HS-5 (cell line): ENCODE data around the gene APEH.
A peak's percentile ranks its signal among the peaks of the same experiment; 100 is the strongest.

Source experiments
- DNase-seq: peaks from one replicate; pipeline ENCODE4 v3.0.0-alpha.2; 2012; ENCODE audit warnings: low read depth

APEH gene

DNA sequence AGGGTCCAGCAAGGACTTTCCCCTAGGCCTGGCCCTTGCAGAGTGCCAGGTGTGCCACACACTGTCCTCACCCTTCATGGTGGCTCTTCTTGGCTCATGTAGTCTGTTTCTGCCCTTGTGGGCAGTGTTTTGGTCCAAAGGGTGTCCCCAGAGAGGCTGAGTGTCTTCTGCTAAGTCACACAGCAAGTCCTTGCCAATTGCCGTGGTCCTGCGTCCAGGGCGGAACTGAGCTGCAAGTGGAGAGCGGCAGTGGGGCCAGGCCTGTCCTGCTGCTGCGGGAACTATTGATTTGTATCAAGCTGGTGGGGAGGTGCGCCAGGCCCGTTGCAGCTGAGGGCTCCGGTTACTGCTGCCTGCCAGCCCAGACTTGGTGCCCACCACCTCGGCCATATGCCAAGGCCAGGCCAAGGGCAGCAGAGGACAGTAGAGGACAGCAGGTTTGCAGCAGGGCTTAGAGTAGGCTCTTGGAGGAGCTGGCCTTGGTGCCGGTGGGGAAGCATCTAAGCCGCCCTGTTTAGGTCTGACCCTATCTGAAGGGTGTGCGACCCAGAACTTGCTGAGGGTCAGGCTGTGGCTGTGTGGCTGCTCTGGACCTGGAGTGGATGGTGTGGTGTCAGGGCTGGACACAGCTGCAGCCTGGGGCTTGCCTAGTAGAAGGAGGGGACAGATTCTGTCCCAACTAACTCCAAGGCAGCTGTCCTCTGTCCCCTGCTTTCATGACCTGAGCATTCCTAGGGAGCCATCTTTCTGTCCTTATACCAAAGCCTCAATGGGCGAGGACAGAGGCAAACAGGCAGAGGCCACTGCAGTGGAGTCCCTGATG, 40.8 kb downstream of the APEH start:
- DNase-seq, result no peak

DNA sequence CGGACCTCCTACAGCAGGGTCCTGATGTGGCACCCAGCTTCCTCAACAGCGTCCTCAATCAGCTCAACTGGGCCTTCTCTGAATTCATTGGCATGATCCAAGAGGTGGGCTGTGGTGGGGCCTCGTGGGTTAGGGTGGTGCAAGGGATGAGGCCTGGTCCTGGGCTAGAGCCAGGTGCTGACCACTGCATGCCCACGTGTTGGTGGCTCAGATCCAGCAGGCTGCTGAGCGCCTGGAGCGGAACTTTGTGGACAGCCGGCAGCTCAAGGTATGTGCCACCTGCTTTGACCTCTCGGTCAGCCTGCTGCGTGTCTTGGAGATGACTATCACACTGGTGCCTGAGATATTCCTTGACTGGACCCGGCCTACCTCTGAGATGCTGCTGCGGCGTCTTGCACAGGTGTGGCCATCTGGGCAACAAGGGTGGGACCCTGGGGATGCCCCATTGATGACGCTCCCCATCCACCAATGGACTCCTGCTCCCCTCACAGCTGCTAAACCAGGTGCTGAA, 41.5 kb downstream of the APEH start:
- no peak for DNase-seq

DNA sequence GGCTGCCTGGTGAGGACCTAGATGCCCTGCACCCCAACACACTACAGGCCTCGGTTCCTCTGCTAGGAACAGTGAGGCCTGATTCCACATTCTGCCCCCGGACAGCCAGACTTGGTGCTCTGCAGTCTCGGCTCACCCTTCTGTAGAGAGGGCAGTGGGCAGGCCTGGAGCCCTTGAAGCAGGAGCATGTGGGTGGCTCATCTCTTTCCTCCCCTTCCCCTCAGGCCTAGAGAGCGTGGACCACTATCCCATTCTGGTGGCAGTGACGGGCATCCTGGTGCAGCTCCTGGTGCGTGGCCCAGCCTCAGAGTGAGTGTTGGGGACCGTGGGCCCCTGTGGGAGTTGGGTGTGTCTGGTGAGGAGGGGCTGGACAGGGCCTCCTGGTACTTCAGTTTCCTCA, 42.0 kb downstream of the APEH start:
- DNase-seq, result no peak

DNA sequence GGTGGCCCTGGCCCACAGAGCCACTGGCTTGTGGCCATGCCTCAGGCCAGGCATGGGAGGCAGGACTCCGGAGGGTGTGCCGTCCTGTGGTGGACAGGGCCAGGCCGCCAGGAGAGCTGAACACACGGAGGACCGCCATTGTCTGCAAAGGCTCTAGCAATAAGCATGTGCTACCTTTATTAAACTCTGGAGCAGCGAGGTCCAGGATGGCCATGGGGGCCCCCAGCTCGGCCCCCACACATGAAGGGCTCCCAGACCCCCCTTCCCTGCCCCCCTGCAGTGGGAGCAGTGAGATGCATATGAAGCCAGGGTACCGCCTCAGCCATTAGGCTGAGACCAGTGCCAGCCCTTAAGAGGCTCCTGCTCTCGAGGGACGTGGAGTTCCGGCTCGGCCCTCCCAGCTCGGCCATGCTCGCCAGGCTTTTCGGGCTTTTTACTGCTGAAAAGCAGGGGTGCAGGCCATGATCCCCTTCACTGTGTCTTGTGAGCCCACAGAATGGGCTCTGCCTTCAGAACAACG, 42.6 kb downstream of the APEH start:
- no peak for DNase-seq

DNA sequence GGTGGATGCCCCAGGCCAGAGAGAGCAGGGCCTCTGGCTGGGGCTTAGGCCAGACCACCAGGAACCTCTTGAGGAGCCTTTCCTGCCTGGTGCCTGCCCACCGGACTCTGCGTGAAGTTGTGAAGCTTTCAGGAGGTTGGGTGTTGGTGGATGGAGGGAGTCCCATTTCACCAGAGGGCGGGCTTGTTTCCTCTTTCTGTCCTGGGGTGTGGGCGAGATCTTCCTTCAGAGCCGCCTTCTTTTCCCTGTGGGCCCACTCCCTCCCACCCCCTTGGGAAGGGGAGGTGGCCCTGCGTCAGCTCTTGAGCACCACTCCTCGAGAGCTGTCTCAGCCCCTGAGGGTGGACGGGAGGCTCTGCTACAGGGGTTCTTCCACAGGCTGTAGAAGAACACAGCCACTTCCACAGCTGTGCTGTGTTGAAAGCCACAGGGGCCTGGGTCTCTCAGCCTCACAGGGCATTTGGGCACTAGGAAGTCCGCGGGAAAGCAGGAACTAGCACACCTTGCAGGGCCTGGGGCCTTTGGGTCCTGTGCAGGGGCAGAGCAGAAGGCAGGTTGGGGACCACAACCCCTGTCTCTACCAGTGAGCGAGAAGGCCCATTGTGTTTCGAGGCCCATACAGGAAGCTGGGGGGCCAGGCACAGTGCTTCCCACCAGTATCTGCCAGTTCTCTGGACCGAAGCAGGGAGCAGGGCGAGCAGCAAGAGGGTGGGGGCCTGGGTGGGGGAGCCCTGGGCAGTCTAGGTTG, 43.2 kb downstream of the APEH start:
- DNase-seq, result no peak

DNA sequence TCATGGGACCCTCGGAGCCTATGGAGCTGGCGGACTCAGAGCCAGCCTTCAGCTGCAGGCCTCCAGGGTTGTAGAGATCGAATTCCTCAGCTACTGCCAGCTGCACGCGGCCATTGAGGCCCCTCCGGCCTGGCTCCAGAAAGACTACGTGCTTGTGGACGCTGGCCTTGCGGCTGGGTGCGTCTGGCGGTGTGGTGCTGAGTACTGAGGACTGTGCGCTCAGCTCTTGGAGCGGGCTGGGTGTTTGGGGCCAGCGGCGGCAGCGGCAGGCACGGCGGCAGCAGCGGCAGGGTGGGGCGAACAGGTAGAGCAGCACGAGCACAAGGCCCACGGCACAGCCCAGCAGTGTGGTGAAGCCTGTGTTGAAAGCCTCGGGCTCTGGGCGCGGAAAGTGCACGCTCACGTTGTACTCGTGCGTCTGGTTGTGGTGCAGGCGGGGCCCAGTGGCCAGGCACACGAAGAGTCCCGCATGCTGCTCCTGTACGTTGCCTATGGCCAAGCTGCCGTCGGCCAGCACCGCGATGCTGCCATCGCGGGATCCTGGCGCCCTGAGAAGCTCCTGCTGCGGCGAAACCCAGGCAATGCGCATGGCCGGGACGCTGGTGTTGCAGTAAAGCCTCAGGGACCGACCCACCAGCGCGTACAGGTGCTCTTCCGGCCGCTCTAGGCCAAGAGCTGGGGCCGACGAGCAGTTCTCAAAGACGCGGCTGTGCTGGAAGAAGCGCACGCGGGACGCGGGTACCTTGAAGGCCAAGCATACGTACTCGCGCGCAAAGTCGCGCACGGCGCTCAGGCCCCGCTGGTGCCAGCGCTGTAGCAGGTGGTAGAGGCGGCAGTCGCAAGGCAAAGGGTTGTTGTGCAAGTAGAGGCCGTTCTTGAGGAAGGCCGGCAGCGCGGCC, 44.1 kb downstream of the APEH start:
- DNase-seq, result no peak

DNA sequence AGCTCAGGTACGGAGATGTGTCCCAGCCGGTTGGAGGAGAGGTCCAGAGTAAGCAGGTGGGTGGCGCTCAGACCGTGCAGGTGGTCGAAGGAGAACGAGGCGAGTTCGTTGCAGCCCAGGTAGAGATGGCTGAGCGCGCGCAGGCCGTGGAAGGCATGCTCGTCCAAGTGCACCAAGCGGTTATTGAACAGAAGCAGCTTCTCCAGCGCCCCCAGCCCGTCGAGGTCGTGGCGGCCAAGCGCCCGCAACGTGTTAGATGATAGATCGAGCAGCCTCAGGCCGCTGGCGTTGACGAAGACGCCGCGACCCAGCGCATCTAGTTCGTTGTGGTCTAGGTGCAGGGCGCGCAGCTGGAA, 44.7 kb downstream of the APEH start:
- no peak for DNase-seq

DNA sequence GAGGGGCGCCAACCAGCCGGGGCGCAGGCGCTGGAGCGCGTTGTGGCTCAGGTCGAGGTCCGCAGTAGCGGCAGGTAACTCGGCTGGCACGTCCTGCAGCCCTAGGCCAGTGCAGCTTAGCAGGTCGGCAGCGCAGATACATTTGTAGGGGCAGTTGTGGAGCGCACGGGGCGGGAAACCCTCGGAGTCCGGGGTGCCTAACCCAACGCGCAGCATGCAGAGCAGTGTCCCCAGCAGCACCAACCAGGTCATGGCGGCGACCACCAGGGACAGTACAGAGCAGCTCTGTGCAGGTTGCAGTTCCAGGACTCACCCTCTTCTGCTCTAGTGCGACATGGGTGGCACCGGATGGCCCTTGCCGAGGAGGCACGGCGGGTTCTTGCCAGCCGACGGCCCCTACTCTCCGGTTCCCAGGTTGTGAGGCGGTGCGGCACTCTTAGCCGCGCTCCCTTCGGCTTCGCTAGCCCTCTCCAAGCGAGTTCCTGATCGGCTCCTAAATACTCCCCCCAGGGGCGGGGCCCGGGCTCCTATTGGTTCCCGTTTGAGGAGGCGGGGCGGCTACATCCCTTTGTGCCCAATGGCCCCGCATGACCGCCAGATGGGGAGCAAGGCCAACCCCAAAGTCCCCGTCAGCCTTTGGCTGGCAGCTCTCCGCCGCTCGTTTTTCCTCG, 45.2 kb downstream of the APEH start, which contains the start of gene AMIGO3:
AMIGO3 (minus strand) TSS at position 471 of the 671 bp plus-strand sequence; CDS start at position 252, 219 bp downstream.
- no peak for DNase-seq

DNA sequence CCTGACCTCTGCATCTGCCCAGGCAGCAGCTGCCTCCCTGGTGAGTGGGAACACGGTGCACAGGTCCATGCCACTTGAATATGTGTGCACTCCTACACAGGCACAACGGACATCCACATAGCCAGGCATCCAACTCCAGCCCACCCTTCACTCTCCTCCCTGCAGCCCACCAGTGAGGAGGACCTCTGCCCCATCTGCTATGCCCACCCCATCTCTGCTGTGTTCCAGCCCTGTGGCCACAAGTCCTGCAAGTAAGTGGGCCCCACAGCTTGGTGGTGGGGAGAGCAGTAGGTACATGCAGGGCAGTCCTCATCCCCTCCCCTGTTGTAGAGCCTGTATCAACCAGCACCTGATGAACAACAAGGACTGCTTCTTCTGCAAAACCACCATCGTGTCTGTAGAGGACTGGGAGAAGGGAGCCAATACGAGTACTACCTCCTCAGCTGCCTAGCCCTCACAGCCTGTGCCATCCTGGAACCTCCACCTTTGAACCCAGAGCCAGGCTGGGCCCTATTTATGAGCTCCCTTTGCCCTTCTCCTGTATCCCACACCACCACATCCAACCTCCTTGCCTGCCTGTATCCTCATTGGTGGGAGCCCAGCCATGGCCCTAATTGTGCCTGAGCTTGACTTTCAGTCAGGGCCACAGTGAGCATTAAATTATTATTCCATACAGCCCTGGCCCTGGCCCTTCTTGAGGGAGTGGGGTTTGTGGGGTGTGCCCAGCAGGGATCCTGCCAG, 46.9 kb downstream of the APEH start:
- DNase-seq, result no peak

DNA sequence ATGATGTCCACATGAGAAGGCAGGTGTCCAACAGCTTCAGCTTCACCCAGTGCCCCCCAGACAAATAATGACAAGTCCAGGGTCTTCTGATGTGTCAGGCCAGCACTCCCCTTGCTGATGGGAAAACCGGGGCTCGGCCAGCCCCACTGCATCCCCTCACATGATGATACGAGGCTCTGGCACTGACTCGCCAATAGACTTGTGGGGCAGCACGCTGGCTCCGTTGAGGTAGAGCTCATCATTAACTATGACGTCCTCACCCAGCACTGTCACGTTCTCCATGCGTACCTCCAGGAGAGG, 47.4 kb downstream of the APEH start:
- DNase-seq, result no peak

DNA sequence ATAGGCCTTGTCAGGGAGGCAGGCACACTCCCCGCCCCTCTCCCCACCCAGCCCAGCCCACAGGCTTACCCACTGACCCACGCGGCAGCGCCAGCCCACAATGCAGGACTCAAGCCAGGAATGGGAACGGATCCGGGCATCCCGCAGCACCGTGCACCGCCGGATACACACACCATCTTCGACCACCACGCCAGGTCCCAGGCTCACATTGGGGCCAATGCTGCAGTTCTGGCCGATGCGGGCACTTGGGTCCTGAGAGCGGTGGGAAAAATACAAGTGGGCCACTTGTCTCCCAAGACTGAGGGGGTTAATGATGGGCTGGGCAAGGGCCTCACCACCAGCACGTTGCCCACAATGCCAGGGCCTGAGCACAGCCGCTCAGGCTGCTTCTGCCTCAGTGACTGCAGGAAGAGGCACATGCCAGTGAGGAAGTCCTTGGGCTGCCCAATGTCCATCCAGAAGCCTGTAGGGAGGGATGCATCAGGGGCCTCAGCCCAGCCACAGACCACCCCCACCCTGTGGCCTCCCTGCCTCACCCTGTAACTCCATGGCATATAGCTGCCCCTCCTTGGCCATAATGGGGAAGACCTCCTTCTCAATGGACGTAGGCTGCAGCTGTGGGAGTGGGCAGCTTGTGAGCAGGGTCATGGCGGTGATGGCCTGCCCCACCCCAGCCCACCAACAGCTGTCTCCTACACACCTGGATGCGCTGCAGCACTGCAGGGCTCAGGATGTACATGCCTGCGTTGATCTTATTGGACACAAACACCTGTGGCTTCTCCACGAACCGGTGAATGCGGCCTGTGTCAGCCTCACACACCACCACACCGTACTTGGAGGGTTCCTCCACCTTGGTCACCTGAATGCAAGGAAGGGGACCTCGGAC, 48.0 kb downstream of the APEH start:
- DNase-seq, result no peak

DNA sequence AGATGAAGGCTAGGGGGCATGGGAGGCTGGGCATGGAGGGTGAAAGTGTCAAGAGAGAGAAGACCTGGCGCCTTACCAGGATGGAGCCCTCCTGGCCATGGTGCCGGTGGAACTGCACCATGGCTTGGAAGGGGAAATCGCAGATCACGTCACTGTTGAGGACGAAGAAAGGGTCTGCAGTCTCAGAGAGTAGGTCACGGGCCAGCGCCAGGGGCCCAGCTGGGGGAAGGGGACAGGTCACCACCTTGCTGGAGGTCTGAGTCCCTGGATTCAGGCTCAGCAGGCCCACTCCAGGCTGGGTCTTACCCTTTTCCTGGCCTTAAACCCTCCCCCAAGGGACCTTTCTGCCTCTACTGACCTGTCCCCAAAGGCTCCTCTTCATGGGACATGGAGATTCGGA, 48.7 kb downstream of the APEH start:
- no peak for DNase-seq

DNA sequence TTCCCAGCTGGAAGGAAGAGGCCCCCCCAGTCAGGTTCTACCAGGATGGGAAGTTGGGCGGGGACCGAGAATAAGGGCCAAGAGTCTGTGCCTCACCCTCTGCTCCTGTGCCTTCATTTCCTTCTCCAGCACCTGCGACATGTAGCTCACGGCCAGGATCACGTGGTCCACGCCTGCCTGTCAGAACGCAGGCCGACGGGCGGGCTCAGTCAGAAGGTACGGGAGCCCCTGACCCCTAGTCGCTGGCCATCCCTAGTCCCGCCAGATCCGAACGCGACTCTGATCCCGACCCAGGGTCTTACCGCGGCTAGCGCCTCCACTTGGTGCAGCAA, 49.1 kb downstream of the APEH start:
- DNase-seq, result no peak

DNA sequence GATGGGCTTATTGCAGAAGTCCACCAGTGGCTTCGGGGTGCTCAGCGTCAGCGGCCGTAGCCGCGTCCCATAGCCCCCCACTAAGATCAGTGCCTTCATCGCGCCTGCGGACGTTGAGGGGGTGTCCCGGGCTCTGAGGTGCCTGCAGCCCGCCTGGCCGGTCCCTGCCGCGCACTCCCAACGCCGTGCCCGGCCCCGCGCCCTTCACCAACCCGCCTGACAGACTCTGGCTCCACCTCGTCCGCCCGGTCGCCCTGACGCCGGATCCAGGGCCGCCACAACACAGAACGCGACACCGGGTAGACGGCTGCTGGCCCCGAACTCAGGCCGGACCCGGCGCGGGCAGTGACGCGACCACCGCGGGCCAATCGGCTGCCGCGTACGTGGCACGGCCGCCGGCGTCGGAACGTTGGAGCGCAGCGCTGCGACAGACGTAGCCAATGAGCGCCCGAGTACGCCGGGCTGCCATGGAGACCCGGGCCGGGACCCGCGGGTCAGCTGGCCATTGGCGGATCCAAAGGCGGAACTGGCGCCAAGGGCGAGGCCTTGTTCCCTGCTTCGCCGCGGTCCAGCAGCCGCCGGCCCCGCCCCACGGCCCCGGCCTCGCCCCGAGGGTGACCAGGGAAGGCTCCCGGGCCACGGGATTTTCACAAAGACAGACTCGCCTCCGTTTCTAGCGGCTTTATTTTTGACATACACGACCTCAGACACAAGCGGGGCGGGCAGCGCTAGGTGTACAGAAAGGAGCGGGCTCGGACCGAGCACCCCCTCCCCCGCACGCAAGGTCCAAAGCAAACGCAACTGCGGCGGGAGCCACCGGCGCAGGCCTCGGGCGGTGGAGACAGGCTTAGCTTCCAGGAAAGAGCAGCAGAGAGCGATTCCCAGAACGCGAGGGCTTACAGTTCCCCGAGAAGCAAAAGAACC, 49.7 kb downstream of the APEH start, which contains the start of gene GMPPB:
GMPPB (minus strand) TSS at position 324 of the 924 bp plus-strand sequence; CDS start at position 99, 225 bp downstream.
- DNase-seq, result peak; percentile 84

DNA sequence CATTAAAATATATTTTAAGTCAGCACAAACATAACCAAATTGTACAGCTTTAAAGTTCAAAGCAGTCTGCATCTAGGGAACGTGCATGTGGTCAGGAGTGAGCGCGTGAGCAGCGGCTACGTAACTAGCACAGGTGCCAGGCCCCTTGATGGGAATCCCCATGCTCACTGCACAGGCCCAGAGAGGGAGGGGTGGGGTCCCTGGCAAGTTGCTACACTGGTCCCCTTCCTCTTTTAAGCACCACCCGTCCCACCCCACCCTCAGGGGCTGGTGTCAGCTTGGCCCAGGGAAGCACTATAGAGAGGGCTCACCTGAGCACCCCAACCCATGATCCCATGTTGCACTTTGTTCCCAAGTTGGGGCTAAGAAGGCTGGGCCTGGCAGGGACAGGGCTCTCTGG, 50.4 kb downstream of the APEH start:
- DNase-seq, result no peak

DNA sequence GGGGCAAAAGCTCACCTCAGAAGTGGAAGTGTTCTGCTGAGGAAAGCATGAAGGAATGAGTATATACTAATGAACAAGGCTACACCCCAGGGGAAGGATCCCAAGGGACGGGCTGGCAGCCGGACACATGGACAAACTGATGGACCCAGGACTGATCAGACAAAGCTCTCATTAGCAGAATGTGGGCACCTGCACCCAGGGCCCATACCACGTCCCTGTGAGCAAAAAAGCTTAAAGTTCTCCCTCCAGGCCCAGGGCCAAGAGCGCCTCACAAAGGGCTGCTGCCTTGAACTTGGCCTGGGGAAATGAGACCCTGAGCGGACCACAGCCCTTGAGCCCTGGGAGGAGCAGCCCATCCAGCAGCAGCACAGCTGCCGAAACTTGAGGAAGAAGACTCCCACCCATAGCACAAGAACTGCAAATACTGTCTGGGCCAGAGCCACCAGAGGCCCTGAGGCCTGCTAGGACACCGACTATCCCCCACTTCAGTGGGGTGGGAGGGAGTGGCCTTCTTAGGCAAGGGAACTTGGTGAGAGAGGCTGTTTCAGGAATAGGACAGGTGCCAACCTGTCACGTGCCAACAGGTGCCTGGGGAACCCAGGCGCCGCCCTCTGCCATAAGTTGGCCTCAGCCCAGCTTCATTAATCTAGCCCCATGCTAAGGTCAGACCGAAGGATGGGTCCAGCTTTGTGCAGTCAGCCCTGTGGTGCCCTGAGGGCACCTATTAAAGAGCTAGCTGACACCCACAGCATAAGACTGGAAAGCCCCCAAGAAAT, 51.9 kb downstream of the APEH start:
- DNase-seq, result no peak

DNA sequence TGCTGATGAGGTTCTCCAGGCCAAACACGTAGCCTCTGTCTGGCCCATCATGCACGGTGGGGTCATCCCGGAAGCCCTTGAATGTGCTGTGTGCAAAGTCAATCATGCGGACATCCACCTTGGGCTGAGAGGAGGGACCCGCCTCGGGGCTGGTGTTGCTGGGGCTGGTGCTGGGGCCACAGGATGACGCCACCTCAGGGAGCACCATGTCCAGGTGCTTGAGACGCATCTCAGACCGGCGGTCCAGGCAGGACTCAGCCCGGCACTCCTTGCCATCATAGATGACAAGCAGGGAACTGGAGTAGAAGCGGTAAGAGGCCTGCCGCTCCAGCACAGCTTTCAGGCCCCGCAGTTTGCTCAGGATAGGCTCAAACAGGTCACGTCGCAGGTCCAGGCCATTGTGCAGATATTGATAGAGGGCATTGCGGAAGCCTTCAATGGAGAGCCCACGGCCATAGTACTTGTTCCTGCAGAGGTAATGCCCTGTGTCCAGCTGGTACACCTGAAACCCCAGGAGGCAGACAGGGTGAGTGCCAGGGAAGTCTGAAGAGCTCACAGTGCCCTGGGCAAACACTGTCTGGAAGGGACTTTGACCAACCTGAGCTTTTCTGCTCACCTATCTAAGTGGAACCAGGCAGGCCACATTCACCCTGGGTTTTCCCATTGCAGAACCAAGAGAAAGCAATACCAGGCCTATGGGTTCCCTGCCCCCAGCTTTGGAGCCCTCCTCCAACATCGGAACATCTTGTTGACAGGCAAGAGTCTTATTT, 53.2 kb downstream of the APEH start:
- DNase-seq, result no peak
